IPS-18a (cell line): ENCODE measurements around the gene INHBE.
"Not testable (repeated sequence)": the region's sequence is repeated elsewhere in the genome, so short reads cannot be mapped to it uniquely, and the experiment has no call there.

Experiments used
- H3K27ac ChIP-seq: one replicate; pipeline ENCODE4 v1.5.1; 2013; ENCODE audit warnings: low read length
- H3K27me3 ChIP-seq: one replicate; pipeline ENCODE4 v1.6.1; 2013; ENCODE audit warnings: mild to moderate bottlenecking, low read length; ENCODE audit not compliant: control insufficient read depth, insufficient read depth
- H3K36me3 ChIP-seq: one replicate; pipeline ENCODE4 v1.6.1; 2013; ENCODE audit warnings: low read depth, low read length; ENCODE audit not compliant: control insufficient read depth
- H3K4me1 ChIP-seq: one replicate; pipeline ENCODE4 v1.6.1; 2013; ENCODE audit warnings: low read depth, low read length; ENCODE audit not compliant: control insufficient read depth
- H3K4me3 ChIP-seq: one replicate; pipeline ENCODE4 v1.5.1; 2013; ENCODE audit warnings: low read length
- H3K9ac ChIP-seq: one replicate; pipeline ENCODE4 v1.6.1; 2013; ENCODE audit warnings: mild to moderate bottlenecking, low read length, moderate library complexity
- H3K9me3 ChIP-seq: one replicate; pipeline ENCODE4 v1.6.1; 2013; ENCODE audit warnings: low read depth, low read length; ENCODE audit not compliant: control insufficient read depth

The INHBE gene

GRCh38 chr12:57497223-57498131 is 42.4 kb downstream of the INHBE start:
- no peak overlapping the region for H3K4me3 ChIP-seq

GRCh38 chr12:57498132-57498502 is 43.0 kb downstream of the INHBE start:
- peaks cover 59% of the 10 kb centered on the region for H3K36me3 ChIP-seq

More at GRCh38 chr12:57497223-57498131, 42.4 kb downstream of the INHBE start:
- Histone ChIP-seq H3K27ac (no peak overlapping the region), H3K27me3 (no peaks in the 10 kb centered on the region), H3K9ac (no peak overlapping the region), H3K4me1 (no peaks in the 10 kb centered on the region), H3K9me3 (no peaks in the 10 kb centered on the region), H3K36me3 (peaks cover 61% of the 10 kb centered on the region)

GRCh38 chr12:57498571-57498970 is 43.5 kb downstream of the INHBE start:
- no peaks in the 10 kb centered on the region for H3K9me3 ChIP-seq
- no peak overlapping the region for H3K4me3 ChIP-seq
- no peak overlapping the region for H3K9ac ChIP-seq
- H3K4me1 ChIP-seq = no peaks in the 10 kb centered on the region
- H3K27me3 ChIP-seq = no peaks in the 10 kb centered on the region
- H3K36me3 ChIP-seq = peaks cover 61% of the 10 kb centered on the region
- H3K27ac ChIP-seq = no peak overlapping the region

More at GRCh38 chr12:57498132-57498502, 43.0 kb downstream of the INHBE start:
- Histone ChIP-seq H3K27me3 (no peaks in the 10 kb centered on the region), H3K27ac (no peak overlapping the region), H3K4me1 (no peaks in the 10 kb centered on the region), H3K9ac (no peak overlapping the region), H3K9me3 (no peaks in the 10 kb centered on the region), H3K4me3 (no peak overlapping the region)

GRCh38 chr12:57500213-57500612 is 45.1 kb downstream of the INHBE start:
- H3K36me3 ChIP-seq = peaks cover 75% of the 10 kb centered on the region

GRCh38 chr12:57502311-57502969 is 47.3 kb downstream of the INHBE start:
- H3K4me1 ChIP-seq, H3K4me3 ChIP-seq, H3K27me3 ChIP-seq, H3K9ac ChIP-seq, H3K9me3 ChIP-seq, H3K27ac ChIP-seq: not testable (repeated sequence)
- peaks cover 80% of the 10 kb centered on the region for H3K36me3 ChIP-seq

More at GRCh38 chr12:57500213-57500612, 45.1 kb downstream of the INHBE start:
- no peaks in the 10 kb centered on the region for H3K27me3 ChIP-seq
- H3K4me1 ChIP-seq = no peaks in the 10 kb centered on the region
- no peak overlapping the region for H3K27ac ChIP-seq
- no peak overlapping the region for H3K4me3 ChIP-seq
- no peak overlapping the region for H3K9ac ChIP-seq
- H3K9me3 ChIP-seq = no peaks in the 10 kb centered on the region

GRCh38 chr12:57506541-57506940 is 51.4 kb downstream of the INHBE start:
- H3K36me3 ChIP-seq = peaks cover 68% of the 10 kb centered on the region
- H3K27me3 ChIP-seq, H3K9ac ChIP-seq, H3K4me3 ChIP-seq, H3K9me3 ChIP-seq, H3K4me1 ChIP-seq, H3K27ac ChIP-seq: not testable (repeated sequence)
